Neural cell (in vitro differentiated cells): ENCODE measurements around the gene STK10. TPM values are rescaled to one million over a fixed set of nuclear protein-coding genes. Genes with fewer than 3 reads are reported as not detected.

Experiments used
- H2AFZ ChIP-seq: fragments of 200-600, 300-800 bp; sonication (generic), shearing (Covaris generic); 2 replicates; pipeline ENCODE4 v1.6.0; 2014; ENCODE audit warnings: low read depth, mild to moderate bottlenecking, antibody characterized with exemption, low read length, moderate library complexity
- H3F3A ChIP-seq: fragments of 200-600 bp; shearing (Covaris generic); 2 replicates; pipeline ENCODE4 v1.6.1; 2016; ENCODE audit warnings: mild to moderate bottlenecking, moderate library complexity, mixed read lengths, antibody characterized with exemption, low read length; ENCODE audit not compliant: insufficient read depth, poor library complexity, severe bottlenecking
- H3K27ac ChIP-seq: fragments of 200-600, 300-800 bp; sonication (generic), shearing (Covaris generic); 2 replicates; pipeline ENCODE4 v1.5.1; 2014; ENCODE audit warnings: mild to moderate bottlenecking, low read length, moderate library complexity
- H3K27me3 ChIP-seq: fragments of 300-800, 200-600 bp; sonication (generic), shearing (Covaris generic); 2 replicates; pipeline ENCODE4 v1.6.0; 2014; ENCODE audit warnings: mild to moderate bottlenecking, low read depth, low read length, moderate library complexity; ENCODE audit not compliant: insufficient read depth
- H3K36me3 ChIP-seq: fragments of 300-800, 200-600 bp; sonication (generic), shearing (Covaris generic); 2 replicates; pipeline ENCODE4 v1.5.1; 2014; ENCODE audit warnings: mild to moderate bottlenecking, antibody characterized with exemption, low read length, moderate library complexity; ENCODE audit not compliant: insufficient read depth
- H3K4me2 ChIP-seq: fragments of 300-800, 200-600 bp; sonication (generic), shearing (Covaris generic); 2 replicates; pipeline ENCODE4 v1.6.0; 2014; ENCODE audit warnings: mild to moderate bottlenecking, low read length
- H3K4me3 ChIP-seq: fragments of 300-800, 200-600 bp; sonication (generic), shearing (Covaris generic); 2 replicates; pipeline ENCODE4 v1.5.1; 2014; ENCODE audit warnings: mild to moderate bottlenecking, low read length, moderate library complexity
- H3K79me2 ChIP-seq: fragments of 200-600 bp; shearing (Covaris generic); replicated peaks from 2 replicates; pipeline ENCODE4 v1.6.0; 2014; ENCODE audit warnings: mild to moderate bottlenecking, low read length, moderate library complexity; ENCODE audit not compliant: insufficient read depth
- H3K9ac ChIP-seq: fragments of 300-800, 200-600 bp; sonication (generic), shearing (Covaris generic); 2 replicates; pipeline ENCODE4 v1.6.1; 2016; ENCODE audit warnings: mild to moderate bottlenecking, low read length, mixed read lengths
- H3K9me2 ChIP-seq: fragments of 200-600 bp; shearing (Covaris generic); 2 replicates; pipeline ENCODE4 v1.6.1; 2016; ENCODE audit warnings: mild to moderate bottlenecking, low read length, mixed read lengths; ENCODE audit not compliant: insufficient read depth
- H3K9me3 ChIP-seq: fragments of 200-600, 300-800 bp; sonication (generic), shearing (Covaris generic); 2 replicates; pipeline ENCODE4 v1.6.1; 2016; ENCODE audit warnings: mild to moderate bottlenecking, mixed run types, low read length, moderate library complexity, mixed read lengths
- H4K20me1 ChIP-seq: fragments of 200-600 bp; shearing (Covaris generic); 2 replicates; pipeline ENCODE4 v1.6.1; 2016; ENCODE audit warnings: mild to moderate bottlenecking, mixed run types; ENCODE audit not compliant: insufficient read depth
- EP300 ChIP-seq: fragments of 450-650 bp; conservative IDR thresholded peaks from 2 replicates; pipeline ENCODE4 v1.6.1; 2014; ENCODE audit warnings: antibody characterized with exemption, mild to moderate bottlenecking, moderate library complexity; ENCODE audit not compliant: poor library complexity, severe bottlenecking
- EZH2 ChIP-seq: fragments of 200-600, 300-800 bp; shearing (Covaris generic), sonication (generic); IDR thresholded peaks from 2 replicates; pipeline ENCODE4 v1.6.1; 2014; ENCODE audit warnings: antibody characterized with exemption, low read length, borderline replicate concordance, mild to moderate bottlenecking; ENCODE audit not compliant: insufficient read depth, poor library complexity, severe bottlenecking
- MXI1 ChIP-seq: fragments of 450-650 bp; conservative IDR thresholded peaks from 2 replicates; pipeline ENCODE4 v1.6.1; 2014; ENCODE audit warnings: antibody characterized with exemption, mild to moderate bottlenecking; ENCODE audit not compliant: poor library complexity, severe bottlenecking
- POLR2AphosphoS5 ChIP-seq: IDR thresholded peaks from 2 replicates; pipeline ENCODE4 v1.6.1; 2012
- RAD21 ChIP-seq: fragments of 450-650 bp; conservative IDR thresholded peaks from 2 replicates; pipeline ENCODE4 v1.6.1; 2014; ENCODE audit warnings: antibody characterized with exemption, mild to moderate bottlenecking, moderate library complexity
- SMC3 ChIP-seq: fragments of 450-650 bp; conservative IDR thresholded peaks from 2 replicates; pipeline ENCODE4 v1.6.1; 2014; ENCODE audit warnings: antibody characterized with exemption, mild to moderate bottlenecking, moderate library complexity; ENCODE audit not compliant: poor library complexity
- TAF1 ChIP-seq: IDR thresholded peaks from 2 replicates; pipeline ENCODE4 v1.6.1; 2012; ENCODE audit warnings: low read depth
- polyA plus RNA-seq: library from polyadenylated mRNA; depleted of rRNA; stranded (reverse); fragments of >200 nt; gene quantifications from 2 replicates; pipeline ENCODE4 v1.2.3, GENCODE V29; 2014
- TF ChIP-seq, protein P1 (sequence below): fragments of 450-650 bp; IDR thresholded peaks from 2 replicates; pipeline ENCODE4 v1.5.1; 2014; ENCODE audit warnings: antibody characterized with exemption, mild to moderate bottlenecking, moderate library complexity; ENCODE audit not compliant: poor library complexity, severe bottlenecking
- TF ChIP-seq, protein P2 (sequence below): IDR thresholded peaks from 2 replicates; pipeline ENCODE4 v1.6.1; 2012; ENCODE audit warnings: borderline replicate concordance

The STK10 gene
- polyA plus RNA-seq, 1 donor from 2014 or later = 8.2 TPM

DNA sequence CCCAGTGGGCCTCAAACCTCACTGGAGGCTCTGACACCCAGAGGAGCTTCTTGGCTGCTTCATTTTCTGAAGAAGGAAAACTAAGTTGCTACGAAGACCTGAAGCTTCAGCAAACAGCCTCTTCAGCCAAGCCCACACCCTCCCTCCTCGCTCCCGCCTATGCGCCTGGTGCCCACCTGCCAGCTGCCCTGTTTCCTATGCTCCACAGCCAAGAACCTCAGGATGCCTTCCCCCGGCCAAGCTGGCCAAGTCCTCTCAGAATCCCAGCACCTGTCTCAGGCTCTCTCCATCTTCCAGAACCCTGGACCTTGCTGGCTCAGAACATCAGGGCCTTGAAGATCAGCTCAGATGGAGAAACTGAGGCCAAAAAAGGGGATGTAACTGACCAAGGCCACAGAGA lies 60.4 kb downstream of the STK10 start:
- TF ChIP-seq EP300 (no peak), SMC3 (no peak), POLR2AphosphoS5 (no peak), RAD21 (no peak), TAF1 (no peak), MXI1 (no peak), EZH2 (no peak)
- TF ChIP-seq, protein P1, sequence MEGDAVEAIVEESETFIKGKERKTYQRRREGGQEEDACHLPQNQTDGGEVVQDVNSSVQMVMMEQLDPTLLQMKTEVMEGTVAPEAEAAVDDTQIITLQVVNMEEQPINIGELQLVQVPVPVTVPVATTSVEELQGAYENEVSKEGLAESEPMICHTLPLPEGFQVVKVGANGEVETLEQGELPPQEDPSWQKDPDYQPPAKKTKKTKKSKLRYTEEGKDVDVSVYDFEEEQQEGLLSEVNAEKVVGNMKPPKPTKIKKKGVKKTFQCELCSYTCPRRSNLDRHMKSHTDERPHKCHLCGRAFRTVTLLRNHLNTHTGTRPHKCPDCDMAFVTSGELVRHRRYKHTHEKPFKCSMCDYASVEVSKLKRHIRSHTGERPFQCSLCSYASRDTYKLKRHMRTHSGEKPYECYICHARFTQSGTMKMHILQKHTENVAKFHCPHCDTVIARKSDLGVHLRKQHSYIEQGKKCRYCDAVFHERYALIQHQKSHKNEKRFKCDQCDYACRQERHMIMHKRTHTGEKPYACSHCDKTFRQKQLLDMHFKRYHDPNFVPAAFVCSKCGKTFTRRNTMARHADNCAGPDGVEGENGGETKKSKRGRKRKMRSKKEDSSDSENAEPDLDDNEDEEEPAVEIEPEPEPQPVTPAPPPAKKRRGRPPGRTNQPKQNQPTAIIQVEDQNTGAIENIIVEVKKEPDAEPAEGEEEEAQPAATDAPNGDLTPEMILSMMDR = no peak
- TF ChIP-seq, protein P2, sequence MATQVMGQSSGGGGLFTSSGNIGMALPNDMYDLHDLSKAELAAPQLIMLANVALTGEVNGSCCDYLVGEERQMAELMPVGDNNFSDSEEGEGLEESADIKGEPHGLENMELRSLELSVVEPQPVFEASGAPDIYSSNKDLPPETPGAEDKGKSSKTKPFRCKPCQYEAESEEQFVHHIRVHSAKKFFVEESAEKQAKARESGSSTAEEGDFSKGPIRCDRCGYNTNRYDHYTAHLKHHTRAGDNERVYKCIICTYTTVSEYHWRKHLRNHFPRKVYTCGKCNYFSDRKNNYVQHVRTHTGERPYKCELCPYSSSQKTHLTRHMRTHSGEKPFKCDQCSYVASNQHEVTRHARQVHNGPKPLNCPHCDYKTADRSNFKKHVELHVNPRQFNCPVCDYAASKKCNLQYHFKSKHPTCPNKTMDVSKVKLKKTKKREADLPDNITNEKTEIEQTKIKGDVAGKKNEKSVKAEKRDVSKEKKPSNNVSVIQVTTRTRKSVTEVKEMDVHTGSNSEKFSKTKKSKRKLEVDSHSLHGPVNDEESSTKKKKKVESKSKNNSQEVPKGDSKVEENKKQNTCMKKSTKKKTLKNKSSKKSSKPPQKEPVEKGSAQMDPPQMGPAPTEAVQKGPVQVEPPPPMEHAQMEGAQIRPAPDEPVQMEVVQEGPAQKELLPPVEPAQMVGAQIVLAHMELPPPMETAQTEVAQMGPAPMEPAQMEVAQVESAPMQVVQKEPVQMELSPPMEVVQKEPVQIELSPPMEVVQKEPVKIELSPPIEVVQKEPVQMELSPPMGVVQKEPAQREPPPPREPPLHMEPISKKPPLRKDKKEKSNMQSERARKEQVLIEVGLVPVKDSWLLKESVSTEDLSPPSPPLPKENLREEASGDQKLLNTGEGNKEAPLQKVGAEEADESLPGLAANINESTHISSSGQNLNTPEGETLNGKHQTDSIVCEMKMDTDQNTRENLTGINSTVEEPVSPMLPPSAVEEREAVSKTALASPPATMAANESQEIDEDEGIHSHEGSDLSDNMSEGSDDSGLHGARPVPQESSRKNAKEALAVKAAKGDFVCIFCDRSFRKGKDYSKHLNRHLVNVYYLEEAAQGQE = no peak
- no peaks in the 10 kb centered on the region for H3F3A ChIP-seq
- no peak overlapping the region for H3K4me2 ChIP-seq
- no peak overlapping the region for H3K27ac ChIP-seq
- H3K9ac ChIP-seq = no peak overlapping the region
- no peaks in the 10 kb centered on the region for H3K79me2 ChIP-seq
- no peak overlapping the region for H2AFZ ChIP-seq
- H3K9me3 ChIP-seq = no peaks in the 10 kb centered on the region
- H4K20me1 ChIP-seq = no peaks in the 10 kb centered on the region
- H3K4me3 ChIP-seq = no peak overlapping the region
- H3K27me3 ChIP-seq = no peaks in the 10 kb centered on the region
- H3K36me3 ChIP-seq = no peaks in the 10 kb centered on the region
- no peaks in the 10 kb centered on the region for H3K9me2 ChIP-seq

DNA sequence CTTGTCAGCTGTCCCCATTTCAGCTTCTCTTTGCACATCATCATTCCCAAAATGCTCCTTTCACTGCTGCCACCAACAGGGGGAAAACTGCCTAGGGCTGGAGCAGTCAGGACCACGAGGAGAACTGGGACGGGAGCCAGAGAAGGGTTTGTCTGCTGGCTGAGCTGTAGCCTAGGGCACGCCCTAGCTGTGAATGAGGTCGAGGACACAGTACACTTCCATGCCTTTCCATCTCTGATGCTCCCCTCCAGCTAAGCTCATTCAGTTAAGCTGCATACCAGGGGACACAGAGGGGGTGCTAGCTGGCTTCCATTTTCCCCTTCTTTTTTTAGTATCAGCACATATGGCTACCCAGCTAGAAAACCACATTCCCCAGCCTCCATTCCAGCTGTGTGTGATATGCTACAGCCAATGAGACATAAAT lies 64.7 kb downstream of the STK10 start:
- Histone ChIP-seq H3F3A (no peaks in the 10 kb centered on the region), H2AFZ (no peak overlapping the region), H3K27ac (no peak overlapping the region), H4K20me1 (no peaks in the 10 kb centered on the region), H3K4me3 (no peak overlapping the region), H3K9ac (no peak overlapping the region), H3K4me2 (no peak overlapping the region), H3K79me2 (no peaks in the 10 kb centered on the region), H3K36me3 (no peaks in the 10 kb centered on the region), H3K9me3 (no peaks in the 10 kb centered on the region), H3K9me2 (no peaks in the 10 kb centered on the region), H3K27me3 (no peaks in the 10 kb centered on the region)
- TF ChIP-seq MXI1 (no peak), RAD21 (no peak), POLR2AphosphoS5 (no peak), EP300 (no peak), SMC3 (no peak), EZH2 (no peak), TAF1 (no peak)
- TF ChIP-seq, protein P1 = no peak
- TF ChIP-seq, protein P2 = no peak
